Uterus (tissue), 2 donors: ENCODE data around the gene ST7.

Experiments used
- POLR2A ChIP-seq, 2 donors: fragments of 450-650 bp; IDR thresholded peaks; one replicate each; pipeline ENCODE4 v1.6.1; 2016; ENCODE audit warnings: antibody characterized with exemption in 2 of 2, mild to moderate bottlenecking in 1 of 2, moderate library complexity in 1 of 2
- TF ChIP-seq, protein P1 (sequence below), 4 experiments: fragments of 200-600 bp in 2 of 4; fragments of 450-650 bp in 2 of 4; sonication (generic) in 2 of 4; IDR thresholded peaks; one replicate each; pipeline ENCODE4 v1.5.1; 2016 to 2019; ENCODE audit warnings: antibody characterized with exemption in 4 of 4, mild to moderate bottlenecking in 2 of 4, moderate library complexity in 1 of 4

DNA sequence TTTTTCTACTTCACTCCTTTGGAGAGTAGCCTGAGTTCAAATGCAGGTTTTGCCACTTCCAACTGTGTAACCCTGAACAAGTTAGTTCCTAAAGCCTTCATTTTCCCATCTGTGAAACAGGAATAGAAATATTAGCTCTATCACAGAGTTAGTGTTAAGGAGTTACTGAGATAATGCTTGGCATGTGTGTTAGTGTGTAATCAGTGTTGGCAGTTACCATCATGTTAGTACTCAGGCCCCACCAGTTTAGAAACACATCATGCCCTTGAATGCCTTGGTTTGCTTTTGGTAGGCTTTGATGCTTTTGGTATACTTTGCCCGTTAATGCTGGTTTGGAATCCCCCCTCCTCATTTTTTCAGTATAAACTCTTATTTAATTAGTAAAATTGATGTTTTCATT, 249.9 kb downstream of the ST7 start:
- TF ChIP-seq, protein P1, sequence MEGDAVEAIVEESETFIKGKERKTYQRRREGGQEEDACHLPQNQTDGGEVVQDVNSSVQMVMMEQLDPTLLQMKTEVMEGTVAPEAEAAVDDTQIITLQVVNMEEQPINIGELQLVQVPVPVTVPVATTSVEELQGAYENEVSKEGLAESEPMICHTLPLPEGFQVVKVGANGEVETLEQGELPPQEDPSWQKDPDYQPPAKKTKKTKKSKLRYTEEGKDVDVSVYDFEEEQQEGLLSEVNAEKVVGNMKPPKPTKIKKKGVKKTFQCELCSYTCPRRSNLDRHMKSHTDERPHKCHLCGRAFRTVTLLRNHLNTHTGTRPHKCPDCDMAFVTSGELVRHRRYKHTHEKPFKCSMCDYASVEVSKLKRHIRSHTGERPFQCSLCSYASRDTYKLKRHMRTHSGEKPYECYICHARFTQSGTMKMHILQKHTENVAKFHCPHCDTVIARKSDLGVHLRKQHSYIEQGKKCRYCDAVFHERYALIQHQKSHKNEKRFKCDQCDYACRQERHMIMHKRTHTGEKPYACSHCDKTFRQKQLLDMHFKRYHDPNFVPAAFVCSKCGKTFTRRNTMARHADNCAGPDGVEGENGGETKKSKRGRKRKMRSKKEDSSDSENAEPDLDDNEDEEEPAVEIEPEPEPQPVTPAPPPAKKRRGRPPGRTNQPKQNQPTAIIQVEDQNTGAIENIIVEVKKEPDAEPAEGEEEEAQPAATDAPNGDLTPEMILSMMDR (IDR thresholded peaks at IDR 0.05), result no peak
- no peak for TF ChIP-seq POLR2A (IDR thresholded peaks at IDR 0.05)
